Measurements from ENCODE around the gene TFF2. TPM values are rescaled to one million over a fixed set of nuclear protein-coding genes. Genes with fewer than 3 reads are reported as not detected.
A peak's percentile ranks its signal among the peaks of the same experiment; 100 is the strongest.

TFF2 gene
- total and polyA plus RNA-seq, 2 donors from 2014 or later = not detected

GRCh38 chr21:42363312-42363711 is 12.5 kb upstream of the TFF2 start:
- no peak overlapping the region for H3K27ac ChIP-seq (ENCODE audit: low read depth in 2 of 2, low read length in 2 of 2)
- FAIRE-seq (no peak), DNase-seq (no peak)
- no peak overlapping the region for H3K4me3 ChIP-seq (ENCODE audit: low read length in 3 of 3)
- TF ChIP-seq, protein P1, sequence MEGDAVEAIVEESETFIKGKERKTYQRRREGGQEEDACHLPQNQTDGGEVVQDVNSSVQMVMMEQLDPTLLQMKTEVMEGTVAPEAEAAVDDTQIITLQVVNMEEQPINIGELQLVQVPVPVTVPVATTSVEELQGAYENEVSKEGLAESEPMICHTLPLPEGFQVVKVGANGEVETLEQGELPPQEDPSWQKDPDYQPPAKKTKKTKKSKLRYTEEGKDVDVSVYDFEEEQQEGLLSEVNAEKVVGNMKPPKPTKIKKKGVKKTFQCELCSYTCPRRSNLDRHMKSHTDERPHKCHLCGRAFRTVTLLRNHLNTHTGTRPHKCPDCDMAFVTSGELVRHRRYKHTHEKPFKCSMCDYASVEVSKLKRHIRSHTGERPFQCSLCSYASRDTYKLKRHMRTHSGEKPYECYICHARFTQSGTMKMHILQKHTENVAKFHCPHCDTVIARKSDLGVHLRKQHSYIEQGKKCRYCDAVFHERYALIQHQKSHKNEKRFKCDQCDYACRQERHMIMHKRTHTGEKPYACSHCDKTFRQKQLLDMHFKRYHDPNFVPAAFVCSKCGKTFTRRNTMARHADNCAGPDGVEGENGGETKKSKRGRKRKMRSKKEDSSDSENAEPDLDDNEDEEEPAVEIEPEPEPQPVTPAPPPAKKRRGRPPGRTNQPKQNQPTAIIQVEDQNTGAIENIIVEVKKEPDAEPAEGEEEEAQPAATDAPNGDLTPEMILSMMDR (IDR thresholded peaks at IDR 0.05; ENCODE audit: borderline replicate concordance, extremely low read depth, insufficient read depth) = no peak
- intact Hi-C loops (cut with DNase I) = no loop called here
- no peak overlapping the region for H3K9ac ChIP-seq (ENCODE audit: low read length in 3 of 3)
- H3K4me1 ChIP-seq (ENCODE audit: control insufficient read depth in 2 of 3, insufficient read depth in 2 of 3, low read depth in 1 of 3, low read length in 3 of 3) = no peaks in the 10 kb centered on the region
- no peaks in the 10 kb centered on the region for H3K9me3 ChIP-seq (ENCODE audit: control insufficient read depth in 2 of 3, insufficient read depth in 1 of 3, low read length in 3 of 3)
- no peaks in the 10 kb centered on the region for H3K36me3 ChIP-seq (ENCODE audit: control insufficient read depth in 2 of 3, insufficient read depth in 3 of 3, low read length in 3 of 3)
- H3K27me3 ChIP-seq (ENCODE audit: control insufficient read depth, insufficient read depth, low read length) = no peaks in the 10 kb centered on the region

- TF ChIP-seq, protein P1 (IDR thresholded peaks at IDR 0.05; ENCODE audit: borderline replicate concordance, extremely low read depth, insufficient read depth) = no peak
- Histone ChIP-seq H3K36me3 (ENCODE audit: control insufficient read depth in 2 of 3, insufficient read depth in 3 of 3, low read length in 3 of 3) (no peaks in the 10 kb centered on the region), H3K4me1 (ENCODE audit: control insufficient read depth in 2 of 3, insufficient read depth in 2 of 3, low read depth in 1 of 3, low read length in 3 of 3) (no peaks in the 10 kb centered on the region), H3K27ac (ENCODE audit: low read depth in 2 of 2, low read length in 2 of 2) (no peak overlapping the region), H3K9ac (ENCODE audit: low read length in 3 of 3) (no peak overlapping the region), H3K9me3 (ENCODE audit: control insufficient read depth in 2 of 3, insufficient read depth in 1 of 3, low read length in 3 of 3) (no peaks in the 10 kb centered on the region), H3K4me3 (ENCODE audit: low read length in 3 of 3) (no peak overlapping the region), H3K27me3 (ENCODE audit: control insufficient read depth, insufficient read depth, low read length) (no peaks in the 10 kb centered on the region)
- DNase-seq (peak in 1 of 5 donors; percentile 39), FAIRE-seq (no peak)
- intact Hi-C loops (cut with DNase I) = no loop called here
These were observed 11.9 kb upstream of the TFF2 start for GRCh38 chr21:42362700-42363099.

DNA sequence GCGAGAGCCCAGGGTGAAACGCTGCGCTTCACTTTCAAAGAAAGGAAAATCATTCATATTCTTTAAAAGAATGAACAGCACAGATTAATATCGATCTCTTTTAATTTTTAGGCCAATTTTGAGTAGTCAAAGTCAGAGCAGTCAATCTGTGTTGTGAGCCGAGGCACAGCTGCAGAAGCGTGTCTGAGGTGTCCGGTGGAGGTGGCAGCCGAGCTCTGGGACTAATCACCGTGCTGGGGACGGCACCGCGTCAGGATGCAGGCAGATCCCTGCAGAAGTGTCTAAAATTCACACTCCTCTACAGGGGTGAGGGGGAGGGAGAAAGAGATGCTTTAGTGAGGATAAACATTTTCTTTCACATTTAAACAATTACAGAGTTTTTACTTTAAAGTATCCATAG is 11.4 kb upstream of the TFF2 start:
- intact Hi-C loops (cut with DNase I) = no loop called here
- DNase-seq (no peak), FAIRE-seq (no peak)
- Histone ChIP-seq H3K36me3 (ENCODE audit: control insufficient read depth in 2 of 3, insufficient read depth in 3 of 3, low read length in 3 of 3) (no peaks in the 10 kb centered on the region), H3K9ac (ENCODE audit: low read length in 3 of 3) (no peak overlapping the region), H3K4me3 (ENCODE audit: low read length in 3 of 3) (no peak overlapping the region), H3K4me1 (ENCODE audit: control insufficient read depth in 2 of 3, insufficient read depth in 2 of 3, low read depth in 1 of 3, low read length in 3 of 3) (no peaks in the 10 kb centered on the region), H3K27me3 (ENCODE audit: control insufficient read depth, insufficient read depth, low read length) (no peaks in the 10 kb centered on the region), H3K9me3 (ENCODE audit: control insufficient read depth in 2 of 3, insufficient read depth in 1 of 3, low read length in 3 of 3) (peaks cover 0 to 3% (median 0%) of the 10 kb centered on the region in 3 donors), H3K27ac (ENCODE audit: low read depth in 2 of 2, low read length in 2 of 2) (no peak overlapping the region)
- TF ChIP-seq, protein P1 (IDR thresholded peaks at IDR 0.05; ENCODE audit: borderline replicate concordance, extremely low read depth, insufficient read depth) = no peak

GRCh38 chr21:42361286-42361685 is 10.5 kb upstream of the TFF2 start:
- DNase-seq (peak in 1 of 5 donors; percentile 4), FAIRE-seq (no peak)
- no peaks in the 10 kb centered on the region for H3K36me3 ChIP-seq (ENCODE audit: control insufficient read depth in 2 of 3, insufficient read depth in 3 of 3, low read length in 3 of 3)
- H3K9ac ChIP-seq (ENCODE audit: low read length in 3 of 3) = no peak overlapping the region
- no peaks in the 10 kb centered on the region for H3K27me3 ChIP-seq (ENCODE audit: control insufficient read depth, insufficient read depth, low read length)
- no peaks in the 10 kb centered on the region for H3K4me1 ChIP-seq (ENCODE audit: control insufficient read depth in 2 of 3, insufficient read depth in 2 of 3, low read depth in 1 of 3, low read length in 3 of 3)
- peaks cover 0 to 8% (median 0%) of the 10 kb centered on the region in 3 donors for H3K9me3 ChIP-seq (ENCODE audit: control insufficient read depth in 2 of 3, insufficient read depth in 1 of 3, low read length in 3 of 3)
- TF ChIP-seq, protein P1 (IDR thresholded peaks at IDR 0.05; ENCODE audit: borderline replicate concordance, extremely low read depth, insufficient read depth) = no peak
- intact Hi-C loops (cut with DNase I) = no loop called here
- H3K4me3 ChIP-seq (ENCODE audit: low read length in 3 of 3) = no peak overlapping the region
- no peak overlapping the region for H3K27ac ChIP-seq (ENCODE audit: low read depth in 2 of 2, low read length in 2 of 2)

Data from kidney (tissue), 14 donors.